ENCODE data around the gene DPEP2. TPM values are rescaled to one million over a fixed set of nuclear protein-coding genes. Genes with fewer than 3 reads are reported as not detected.
"Not testable (repeated sequence)": the region's sequence is repeated elsewhere in the genome, so short reads cannot be mapped to it uniquely, and the experiment has no call there.

Gene DPEP2
- polyA plus RNA-seq, 3 donors, result 117 to 235 (median 124) TPM

GRCh38 chr16:68013440-68013839 is 14.2 kb upstream of the DPEP2 start:
- H2AFZ ChIP-seq (ENCODE audit: insufficient read depth, low read depth, low read length, poor library complexity, severe bottlenecking), result peak overlapping the region; percentile 61
- H3K27ac ChIP-seq (ENCODE audit: low read depth in 1 of 2, low read length in 2 of 2), result peak overlapping the region; percentile 51 to 66
- H3K36me3 ChIP-seq (replicated peaks in 1 of 2; ENCODE audit: control insufficient read depth in 1 of 2, insufficient read depth in 2 of 2, low read length in 2 of 2), result no peaks in the 10 kb centered on the region
- H3K4me3 ChIP-seq (replicated peaks in 1 of 3; ENCODE audit: low read depth in 2 of 3, low read length in 3 of 3), result peak overlapping the region in 1 of 3 experiments; percentile 32
- Mint-ChIP-seq H3K4me3 (peak overlapping the region in 1 of 2 donors; percentile 67), H3K4me1 (peaks cover 26% of the 10 kb centered on the region), H3K27me3 (ENCODE audit: low read depth in 3 of 3) (peaks cover 0 to 4% (median 0%) of the 10 kb centered on the region in 3 donors), H3K9me3 (no peaks in the 10 kb centered on the region), H3K36me3 (no peaks in the 10 kb centered on the region), H3K27ac (peak overlapping the region; percentile 62 to 94 (median 86))
- H3K4me1 ChIP-seq (ENCODE audit: control insufficient read depth in 1 of 2, insufficient read depth in 2 of 2, low read length in 2 of 2), result peaks cover 21 to 22% of the 10 kb centered on the region in 2 donors
- WGBS (ENCODE audit: insufficient coverage), result no CpG with 5 or more reads among the region's 1 CpG
- no peaks in the 10 kb centered on the region for H3K9me3 ChIP-seq (replicated peaks in 1 of 2; ENCODE audit: control insufficient read depth in 1 of 2, insufficient read depth in 1 of 2, low read length in 2 of 2)
- H3K9ac ChIP-seq (ENCODE audit: insufficient read depth, low read length, poor library complexity, severe bottlenecking), result no peak overlapping the region
- no peak for TF ChIP-seq CTCF (IDR thresholded peaks at IDR 0.05)
- H4K20me1 ChIP-seq (ENCODE audit: insufficient read depth, low read length), result no peaks in the 10 kb centered on the region
- DNase-seq, result peak in 2 of 3 donors; percentile 43 to 54
- intact Hi-C loops (cut with micrococcal nuclease), result no loop called here
- H3K79me2 ChIP-seq (ENCODE audit: insufficient read depth, low read length), result no peaks in the 10 kb centered on the region
- peak overlapping the region; percentile 26 for H3K4me2 ChIP-seq (replicated peaks; ENCODE audit: extremely low read depth, low read length, poor library complexity, severe bottlenecking)
- no peaks in the 10 kb centered on the region for H3K27me3 ChIP-seq (ENCODE audit: control insufficient read depth in 2 of 2, insufficient read depth in 2 of 2, low read length in 2 of 2)

DNA sequence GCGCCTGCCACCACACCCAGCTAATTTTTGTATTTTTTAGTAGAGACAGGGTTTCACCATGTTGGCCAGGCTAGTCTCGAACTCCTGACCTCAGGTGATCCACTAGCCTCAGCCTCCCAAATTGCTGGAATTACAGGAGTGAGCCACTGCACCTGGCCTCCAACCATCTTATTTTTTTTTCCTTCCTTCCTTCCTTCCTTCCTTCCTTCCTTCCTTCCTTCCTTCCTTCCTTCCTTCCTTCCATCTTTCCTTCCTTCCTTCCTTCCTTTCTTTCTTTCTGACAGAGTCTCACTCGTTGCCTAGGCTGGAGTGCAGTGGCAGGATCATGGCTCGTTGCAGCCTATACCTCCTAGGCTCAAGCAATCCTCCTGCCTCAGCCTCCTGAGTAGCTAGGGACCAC is 10.6 kb upstream of the DPEP2 start:
- not testable (repeated sequence) for H4K20me1 ChIP-seq (ENCODE audit: insufficient read depth, low read length); H3K4me3 ChIP-seq (replicated peaks in 1 of 3; ENCODE audit: low read depth in 2 of 3, low read length in 3 of 3); H3K4me3 Mint-ChIP-seq; DNase-seq; H3K79me2 ChIP-seq (ENCODE audit: insufficient read depth, low read length); H3K27me3 ChIP-seq (ENCODE audit: control insufficient read depth in 2 of 2, insufficient read depth in 2 of 2, low read length in 2 of 2); H3K36me3 Mint-ChIP-seq; H3K9ac ChIP-seq (ENCODE audit: insufficient read depth, low read length, poor library complexity, severe bottlenecking); H3K27ac ChIP-seq (ENCODE audit: low read depth in 1 of 2, low read length in 2 of 2); H2AFZ ChIP-seq (ENCODE audit: insufficient read depth, low read depth, low read length, poor library complexity, severe bottlenecking); H3K9me3 Mint-ChIP-seq; H3K27me3 Mint-ChIP-seq (ENCODE audit: low read depth in 3 of 3); H3K36me3 ChIP-seq (replicated peaks in 1 of 2; ENCODE audit: control insufficient read depth in 1 of 2, insufficient read depth in 2 of 2, low read length in 2 of 2); H3K9me3 ChIP-seq (replicated peaks in 1 of 2; ENCODE audit: control insufficient read depth in 1 of 2, insufficient read depth in 1 of 2, low read length in 2 of 2); H3K27ac Mint-ChIP-seq; H3K4me2 ChIP-seq (replicated peaks; ENCODE audit: extremely low read depth, low read length, poor library complexity, severe bottlenecking)
- H3K4me1 ChIP-seq (ENCODE audit: control insufficient read depth in 1 of 2, insufficient read depth in 2 of 2, low read length in 2 of 2), result peaks cover 53 to 54% of the 10 kb centered on the region in 2 donors
- intact Hi-C loops (cut with micrococcal nuclease), result loop anchor here in 1 of 2 donors (2.0 kb wide), 1 partner anchor 17 kb away; no protein-coding TSS in a partner anchor
- WGBS (ENCODE audit: insufficient coverage), result 51% methylated on average over 2 of the region's 4 CpGs
- peaks cover 48% of the 10 kb centered on the region for H3K4me1 Mint-ChIP-seq
